ENCODE data around the gene ITCH.
"Not testable (repeated sequence)": the region's sequence is repeated elsewhere in the genome, so short reads cannot be mapped to it uniquely, and the experiment has no call there.

DNA sequence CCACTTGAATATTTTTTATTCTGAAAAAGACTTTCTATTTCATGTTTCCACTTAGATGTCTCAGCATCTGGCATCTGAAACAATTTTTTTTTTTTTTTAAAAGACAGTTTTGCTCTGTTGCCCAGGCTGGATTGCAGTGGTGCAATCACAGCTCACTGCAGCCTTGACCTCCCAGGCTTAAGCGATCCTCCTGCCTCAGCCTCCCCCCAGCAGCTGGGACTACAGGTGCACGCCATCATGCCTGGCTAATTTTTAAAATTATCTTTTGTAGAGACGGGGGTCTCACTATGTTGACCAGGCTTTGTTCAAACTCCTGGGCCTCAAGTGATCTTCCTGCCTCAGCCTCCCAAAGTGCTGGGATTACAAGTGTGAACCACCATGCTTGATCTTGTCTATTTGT is 42.9 kb downstream of the ITCH start:
- TF ChIP-seq POLR2AphosphoS5, TAF1 (IDR thresholded peaks at IDR 0.05; ENCODE audit: low read depth, low read length): not testable (repeated sequence)

All from GM12891 (cell line).